PFSK-1 (cell line): ENCODE data around the gene SELENOO.

Source experiments
- POLR2AphosphoS5 ChIP-seq: IDR thresholded peaks from 2 replicates; pipeline ENCODE4 v1.6.1; 2012; ENCODE audit warnings: low read depth, mild to moderate bottlenecking, control low read depth, low read length, moderate library complexity
- REST ChIP-seq, 2 experiments: IDR thresholded peaks; 2 replicates each; pipeline versions ENCODE4 v1.6.1 to v1.8.0; 2011 to 2012; ENCODE audit warnings: low read depth in 2 of 2, low read length in 2 of 2, control low read depth in 1 of 2, inconsistent platforms in 1 of 2, mild to moderate bottlenecking in 1 of 2, moderate library complexity in 1 of 2; ENCODE audit not compliant: insufficient read depth in 1 of 2
- TAF1 ChIP-seq: IDR thresholded peaks from 2 replicates; pipeline ENCODE4 v1.6.1; 2012; ENCODE audit warnings: low read length, control low read depth, borderline replicate concordance; ENCODE audit not compliant: insufficient read depth

GRCh38 chr22:50197000-50197800, 3.6 kb upstream of the SELENOO start:
- no peak; the same call in 1 of the 2 replicates for TF ChIP-seq POLR2AphosphoS5
- TF ChIP-seq REST (IDR thresholded peaks at IDR 0.05; ENCODE audit: insufficient read depth in 1 of 2, low read depth in 2 of 2, low read length in 2 of 2) = no peak
- TF ChIP-seq TAF1 = no peak
